Esophagus muscularis mucosa (tissue), 4 donors: Measurements from ENCODE around the gene TBL1XR1.

Experiments used
- CTCF ChIP-seq, 3 experiments: fragments of 200-600 bp in 2 of 3; fragments of 450-650 bp in 1 of 3; sonication (generic) in 2 of 3; IDR thresholded peaks; one replicate each; pipeline ENCODE4 v1.5.1; 2017 to 2019; ENCODE audit warnings: antibody characterized with exemption in 3 of 3, mild to moderate bottlenecking in 2 of 3, moderate library complexity in 1 of 3
- EP300 ChIP-seq: sonication (generic); formaldehyde crosslinking; IDR thresholded peaks from one replicate; pipeline ENCODE4 v1.6.1; 2017; ENCODE audit warnings: antibody characterized with exemption
- POLR2A ChIP-seq: fragments of 450-650 bp; IDR thresholded peaks from one replicate; pipeline ENCODE4 v1.6.1; 2017; ENCODE audit warnings: antibody characterized with exemption, moderate library complexity, mild to moderate bottlenecking, low read depth
- POLR2AphosphoS5 ChIP-seq, 2 donors: sonication (generic); formaldehyde crosslinking; IDR thresholded peaks; one replicate each; pipeline ENCODE4 v1.6.1; 2017; ENCODE audit warnings: antibody characterized with exemption in 2 of 2

GRCh38 chr3:177146646-177147045, 50.6 kb downstream of the TBL1XR1 start:
- no peak for TF ChIP-seq POLR2A
- TF ChIP-seq CTCF (IDR thresholded peaks at IDR 0.05): no peak
- no peak for TF ChIP-seq POLR2AphosphoS5 (IDR thresholded peaks at IDR 0.05)
- TF ChIP-seq EP300: no peak
